Fibroblast of lung (primary cell): ENCODE measurements around the gene PTPDC1. TPM values are rescaled to one million over a fixed set of nuclear protein-coding genes. Genes with fewer than 3 reads are reported as not detected.
A peak's percentile ranks its signal among the peaks of the same experiment; 100 is the strongest.

Source experiments
- DNase-seq, 2 donors: peaks; one replicate each; pipeline versions ENCODE4 v3.0.0 to v3.0.0-alpha.2; 2010; ENCODE audit warnings: low read depth in 2 of 2
- H2AFZ ChIP-seq: 2 replicates; pipeline ENCODE4 v1.5.1; 2012; ENCODE audit warnings: low read length, control low read depth, inconsistent platforms
- H3K27ac ChIP-seq: 2 replicates; pipeline ENCODE4 v1.5.1; 2011; ENCODE audit warnings: low read length, control low read depth; ENCODE audit not compliant: insufficient read depth
- H3K27me3 ChIP-seq: 2 replicates; pipeline ENCODE4 v1.5.1; 2011; ENCODE audit warnings: mild to moderate bottlenecking, low read length; ENCODE audit not compliant: control insufficient read depth, insufficient read depth
- H3K36me3 ChIP-seq: 2 replicates; pipeline ENCODE4 v1.5.1; 2011; ENCODE audit warnings: low read length; ENCODE audit not compliant: control insufficient read depth, insufficient read depth
- H3K4me1 ChIP-seq: 2 replicates; pipeline ENCODE4 v1.5.1; 2011; ENCODE audit warnings: low read length; ENCODE audit not compliant: control insufficient read depth, insufficient read depth; ENCODE audit errors: extremely low read depth
- H3K4me2 ChIP-seq: 2 replicates; pipeline ENCODE4 v1.5.1; 2011; ENCODE audit warnings: low read length, control low read depth; ENCODE audit not compliant: insufficient read depth; ENCODE audit errors: extremely low read depth
- H3K4me3 ChIP-seq, 4 experiments: fragments of 200-600 bp in 1 of 4; sonication (generic) in 1 of 4; replicated peaks in 1 of 4; 2 replicates each; pipeline ENCODE4 v1.5.1; 2011 to 2016; ENCODE audit warnings: low read length in 4 of 4, low read depth in 3 of 4, mild to moderate bottlenecking in 3 of 4, control low read depth in 2 of 4, inconsistent platforms in 1 of 4, mixed read lengths in 1 of 4; ENCODE audit not compliant: insufficient read depth in 1 of 4; ENCODE audit errors: control extremely low read depth in 1 of 4
- H3K79me2 ChIP-seq: 2 replicates; pipeline ENCODE4 v1.5.1; 2012; ENCODE audit warnings: mild to moderate bottlenecking, low read length, inconsistent platforms; ENCODE audit not compliant: control insufficient read depth, insufficient read depth
- H3K9ac ChIP-seq: 2 replicates; pipeline ENCODE4 v1.5.1; 2011; ENCODE audit warnings: mild to moderate bottlenecking, low read length, control low read depth; ENCODE audit not compliant: insufficient read depth
- H3K9me3 ChIP-seq: 2 replicates; pipeline ENCODE4 v1.5.1; 2012; ENCODE audit warnings: low read depth, low read length; ENCODE audit not compliant: control insufficient read depth, insufficient read depth
- H4K20me1 ChIP-seq: 2 replicates; pipeline ENCODE4 v1.5.1; 2011; ENCODE audit warnings: low read length; ENCODE audit not compliant: control insufficient read depth, insufficient read depth; ENCODE audit errors: extremely low read depth
- CTCF ChIP-seq, 2 donors: IDR thresholded peaks in 1 of 2; conservative IDR thresholded peaks in 1 of 2; 1 replicate in 1 of 2; 2 replicates in 1 of 2; pipeline ENCODE4 v1.5.1; 2011 to 2012; ENCODE audit warnings: low read length in 2 of 2, control low read depth in 1 of 2, inconsistent platforms in 1 of 2, low read depth in 1 of 2, mild to moderate bottlenecking in 1 of 2
- EZH2 ChIP-seq: IDR thresholded peaks from 2 replicates; pipeline ENCODE4 v1.5.1; 2012; ENCODE audit warnings: low read length, control low read depth, mild to moderate bottlenecking; ENCODE audit errors: missing control alignments
- polyA plus RNA-seq, 2 donors: library from polyadenylated mRNA; depleted of rRNA in 1 of 2; stranded (reverse) in 1 of 2; unstranded in 1 of 2; fragments of >200 nt; gene quantifications; 2 replicates each; pipeline ENCODE4 v1.2.1, GENCODE V29; 2011 to 2012; ENCODE audit warnings: missing spikeins in 1 of 2
- total RNA-seq: library from RNA; depleted of rRNA; stranded (reverse); fragments of >200 nt; gene quantifications from 2 replicates; pipeline ENCODE4 v1.2.1, GENCODE V29; 2014

Gene PTPDC1
- total and polyA plus RNA-seq, 2 donors (not counting 1 experiment from before 2014, with no cell fraction given) = 4.4 to 7.6 TPM

GRCh38 chr9:94150279-94150828, 66.1 kb downstream of the PTPDC1 start:
- H3K27me3 ChIP-seq = no peaks in the 10 kb centered on the region
- no peaks in the 10 kb centered on the region for H3K36me3 ChIP-seq
- no peak overlapping the region for H3K9ac ChIP-seq
- no peak overlapping the region for H3K4me3 ChIP-seq
- no peak overlapping the region for H2AFZ ChIP-seq
- H3K27ac ChIP-seq = no peak overlapping the region
- no peaks in the 10 kb centered on the region for H3K79me2 ChIP-seq
- no peak overlapping the region for H3K4me2 ChIP-seq
- H3K9me3 ChIP-seq = no peaks in the 10 kb centered on the region
- H4K20me1 ChIP-seq = no peaks in the 10 kb centered on the region
- H3K4me1 ChIP-seq = no peaks in the 10 kb centered on the region
- peak in 1 of 2 donors; percentile 38 for DNase-seq
- TF ChIP-seq CTCF (conservative IDR thresholded peaks at IDR 0.05 in 1 of 2, IDR thresholded peaks at IDR 0.05 in 1 of 2; ENCODE audit: low read depth in 1 of 2, low read length in 2 of 2) (no peak), EZH2 (no peak)

- Histone ChIP-seq H3K36me3 (no peaks in the 10 kb centered on the region), H3K9me3 (no peaks in the 10 kb centered on the region), H2AFZ (no peak overlapping the region), H3K79me2 (no peaks in the 10 kb centered on the region), H3K27me3 (no peaks in the 10 kb centered on the region), H3K9ac (no peak overlapping the region), H4K20me1 (no peaks in the 10 kb centered on the region), H3K4me2 (no peak overlapping the region), H3K27ac (no peak overlapping the region), H3K4me1 (no peaks in the 10 kb centered on the region), H3K4me3 (no peak overlapping the region)
- TF ChIP-seq EZH2 = no peak
- no peak for DNase-seq
Observed at GRCh38 chr9:94150890-94151650, 66.8 kb downstream of the PTPDC1 start.

- no peaks in the 10 kb centered on the region for H3K9me3 ChIP-seq
- no peak overlapping the region for H2AFZ ChIP-seq
- H3K27me3 ChIP-seq = no peaks in the 10 kb centered on the region
- no peaks in the 10 kb centered on the region for H4K20me1 ChIP-seq
- peaks cover 3% of the 10 kb centered on the region for H3K4me1 ChIP-seq
- H3K4me3 ChIP-seq = no peak overlapping the region
- H3K36me3 ChIP-seq = no peaks in the 10 kb centered on the region
- no peaks in the 10 kb centered on the region for H3K79me2 ChIP-seq
- no peak overlapping the region for H3K27ac ChIP-seq
- H3K9ac ChIP-seq = no peak overlapping the region
- TF ChIP-seq CTCF (conservative IDR thresholded peaks at IDR 0.05 in 1 of 2, IDR thresholded peaks at IDR 0.05 in 1 of 2; ENCODE audit: low read depth in 1 of 2, low read length in 2 of 2) = no peak
- TF ChIP-seq EZH2 = no peak
- H3K4me2 ChIP-seq = no peak overlapping the region
- no peak for DNase-seq
Observed at GRCh38 chr9:94153905-94154304, 69.6 kb downstream of the PTPDC1 start.
